ENCODE results near the gene NRXN2. TPM values are rescaled to one million over a fixed set of nuclear protein-coding genes. Genes with fewer than 3 reads are reported as not detected.

The NRXN2 gene
- total and polyA plus RNA-seq, 4 donors, result 0.17 to 2.8 (median 1.4) TPM

- TF ChIP-seq HNF4G (IDR thresholded peaks at IDR 0.05), result no peak
- TF ChIP-seq JUND (IDR thresholded peaks at IDR 0.05), result no peak
- TF ChIP-seq HNF4A (conservative IDR thresholded peaks at IDR 0.05), result no peak
- no peak for TF ChIP-seq FOXA1 (IDR thresholded peaks at IDR 0.05)
- no peak for TF ChIP-seq ZBTB33 (IDR thresholded peaks at IDR 0.05)
- no peak for TF ChIP-seq EGR1 (IDR thresholded peaks at IDR 0.05; ENCODE audit: low read depth in 2 of 2)
- TF ChIP-seq CTCF (IDR thresholded peaks at IDR 0.05; ENCODE audit: low read depth, low read length, missing input control), result no peak
- TF ChIP-seq NR2F2 (IDR thresholded peaks at IDR 0.05), result no peak
- no peak for TF ChIP-seq ATF3 (IDR thresholded peaks at IDR 0.05)
- no peak for TF ChIP-seq RAD21 (IDR thresholded peaks at IDR 0.05)
- TF ChIP-seq RXRA (IDR thresholded peaks at IDR 0.05), result no peak
- no peak for TF ChIP-seq REST (IDR thresholded peaks at IDR 0.05)
- no peak for TF ChIP-seq SP1 (IDR thresholded peaks at IDR 0.05)
- no peak for TF ChIP-seq GABPA (IDR thresholded peaks at IDR 0.05 in 1 of 2, conservative IDR thresholded peaks at IDR 0.05 in 1 of 2)
- TF ChIP-seq MAX (IDR thresholded peaks at IDR 0.05), result no peak
- no peak for TF ChIP-seq FOXA2 (IDR thresholded peaks at IDR 0.05)
- no peak for TF ChIP-seq TAF1 (conservative IDR thresholded peaks at IDR 0.05)
- Histone ChIP-seq H3K27ac (ENCODE audit: low read depth in 1 of 2, low read length in 2 of 2) (no peak overlapping the region), H3K9ac (ENCODE audit: low read depth in 1 of 2, low read length in 2 of 2) (no peak overlapping the region), H3K36me3 (ENCODE audit: control insufficient read depth in 4 of 4, insufficient read depth in 3 of 4, low read depth in 1 of 4, low read length in 3 of 4) (no peaks in the 10 kb centered on the region), H3K4me3 (ENCODE audit: low read depth in 1 of 3, low read length in 3 of 3) (no peak overlapping the region), H3K27me3 (ENCODE audit: control insufficient read depth in 4 of 4, insufficient read depth in 4 of 4, low read length in 3 of 4) (peaks cover 0 to 12% (median 6%) of the 10 kb centered on the region in 4 donors), H3K4me1 (ENCODE audit: control insufficient read depth in 4 of 4, insufficient read depth in 4 of 4, low read length in 3 of 4) (no peaks in the 10 kb centered on the region), H3K9me3 (ENCODE audit: control insufficient read depth in 4 of 4, low read length in 3 of 4) (no peaks in the 10 kb centered on the region)
- 3% methylated on average over 36 of the region's 36 CpGs for WGBS
- DNase-seq (ENCODE audit: low spot score), result no peak
Measured at GRCh38 chr11:64642871-64643255, 80.1 kb downstream of the NRXN2 start.

GRCh38 chr11:64642418-64642735 is 80.6 kb downstream of the NRXN2 start:
- H3K4me1 ChIP-seq (ENCODE audit: control insufficient read depth in 4 of 4, insufficient read depth in 4 of 4, low read length in 3 of 4), result no peaks in the 10 kb centered on the region
- H3K9ac ChIP-seq (ENCODE audit: low read depth in 1 of 2, low read length in 2 of 2), result no peak overlapping the region

More at GRCh38 chr11:64642418-64642735, 80.6 kb downstream of the NRXN2 start:
- no peak for TF ChIP-seq EGR1 (IDR thresholded peaks at IDR 0.05; ENCODE audit: low read depth in 2 of 2)
- TF ChIP-seq NR2F2 (IDR thresholded peaks at IDR 0.05), result no peak
- TF ChIP-seq YY1 (IDR thresholded peaks at IDR 0.05), result no peak
- TF ChIP-seq TAF1 (conservative IDR thresholded peaks at IDR 0.05), result no peak
- no peak for TF ChIP-seq RAD21 (IDR thresholded peaks at IDR 0.05)
- no peak for TF ChIP-seq ATF3 (IDR thresholded peaks at IDR 0.05)
- no peak for TF ChIP-seq MAX (IDR thresholded peaks at IDR 0.05)
- no peak for TF ChIP-seq SP1 (IDR thresholded peaks at IDR 0.05)
- TF ChIP-seq JUND (IDR thresholded peaks at IDR 0.05), result no peak
- DNase-seq (ENCODE audit: low spot score), result no peak
- Histone ChIP-seq H3K36me3 (ENCODE audit: control insufficient read depth in 4 of 4, insufficient read depth in 3 of 4, low read depth in 1 of 4, low read length in 3 of 4) (no peaks in the 10 kb centered on the region), H3K27me3 (ENCODE audit: control insufficient read depth in 4 of 4, insufficient read depth in 4 of 4, low read length in 3 of 4) (peaks cover 0 to 12% (median 6%) of the 10 kb centered on the region in 4 donors), H3K27ac (ENCODE audit: low read depth in 1 of 2, low read length in 2 of 2) (no peak overlapping the region), H3K9me3 (ENCODE audit: control insufficient read depth in 4 of 4, low read length in 3 of 4) (no peaks in the 10 kb centered on the region), H3K4me3 (ENCODE audit: low read depth in 1 of 3, low read length in 3 of 3) (no peak overlapping the region)
- 3% methylated on average over 30 of the region's 30 CpGs for WGBS

All from liver (tissue), 9 donors.